B cell (primary cell): ENCODE measurements around the gene SKAP1. TPM values are rescaled to one million over a fixed set of nuclear protein-coding genes. Genes with fewer than 3 reads are reported as not detected.

Experiments
- ATAC-seq: fragments of 200-7000 bp; cut with Tn5 transposase; one replicate; pipeline ENCODE4 v1.10.0; 2021; ENCODE audit warnings: low read depth, mild to moderate bottlenecking, moderate number of reproducible peaks, moderate library complexity
- CTCF ChIA-PET: fragments of 350-600 bp; sonication (Branson Sonifier 250); formaldehyde crosslinking; loops from one replicate; lab custom pipeline; 2021; ENCODE audit warnings: antibody characterized with exemption, inconsistent platforms; lab: Charles Lee
- POLR2A ChIA-PET: fragments of 350-600 bp; sonication (Branson Sonifier 250); formaldehyde crosslinking; loops from one replicate; lab custom pipeline; 2021; ENCODE audit warnings: antibody characterized with exemption; lab: Charles Lee
- DNase-seq: peaks from one replicate; pipeline ENCODE4 v3.0.0; 2013
- H2AFZ ChIP-seq: 2 replicates; pipeline ENCODE4 v1.6.1; 2012; ENCODE audit warnings: mild to moderate bottlenecking, low read depth, low read length; ENCODE audit not compliant: insufficient read depth, poor library complexity, severe bottlenecking
- H3K27ac ChIP-seq, 2 donors: 1 replicate in 1 of 2; 2 replicates in 1 of 2; pipeline ENCODE4 v1.5.1; 2012 to 2013; ENCODE audit warnings: low read length in 2 of 2, mild to moderate bottlenecking in 2 of 2, moderate library complexity in 1 of 2
- H3K27me3 ChIP-seq, 4 experiments: fragments of 200-600 bp in 1 of 4; sonication (generic) in 1 of 4; replicated peaks in 1 of 4; 1 replicate in 2 of 4; 2 replicates in 2 of 4; pipeline versions ENCODE4 v1.6.1 to v1.7.0; 2013 to 2016; ENCODE audit warnings: low read length in 3 of 4, mild to moderate bottlenecking in 2 of 4, mixed read lengths in 1 of 4, moderate library complexity in 1 of 4; ENCODE audit not compliant: insufficient read depth in 4 of 4, control insufficient read depth in 3 of 4; ENCODE audit errors: control extremely low read depth in 1 of 4
- H3K36me3 ChIP-seq, 2 experiments: replicated peaks in 1 of 2; 1 replicate in 1 of 2; 2 replicates in 1 of 2; pipeline versions ENCODE4 v1.6.1 to v1.7.1; 2013; ENCODE audit warnings: low read length in 1 of 2; ENCODE audit not compliant: insufficient read depth in 2 of 2, control insufficient read depth in 1 of 2; ENCODE audit errors: control extremely low read depth in 1 of 2, extremely low read depth in 1 of 2
- H3K4me1 ChIP-seq, 2 donors: fragments of 200-600 bp in 1 of 2; sonication (generic) in 1 of 2; 1 replicate in 1 of 2; 2 replicates in 1 of 2; pipeline versions ENCODE4 v1.5.1 to v1.6.1; 2013 to 2017; ENCODE audit warnings: low read length in 2 of 2; ENCODE audit not compliant: control insufficient read depth in 2 of 2, insufficient read depth in 2 of 2
- H3K4me2 ChIP-seq: replicated peaks from 2 replicates; pipeline ENCODE3; 2012; ENCODE audit warnings: mild to moderate bottlenecking, low read depth, low read length; ENCODE audit not compliant: poor library complexity, severe bottlenecking
- H3K4me3 ChIP-seq, 5 experiments: fragments of 200-600 bp in 1 of 5; sonication (generic) in 1 of 5; 1 replicate in 3 of 5; 2 replicates in 2 of 5; pipeline versions ENCODE4 v1.5.1 to v1.7.0; 2011 to 2016; ENCODE audit warnings: low read length in 4 of 5, mild to moderate bottlenecking in 4 of 5, low read depth in 2 of 5, control low read depth in 1 of 5, moderate library complexity in 1 of 5; ENCODE audit not compliant: insufficient read depth in 1 of 5; ENCODE audit errors: control extremely low read depth in 1 of 5, extremely low read depth in 1 of 5
- H3K79me2 ChIP-seq: fragments of 200-600 bp; sonication (generic); one replicate; pipeline ENCODE4 v1.6.0; 2016; ENCODE audit warnings: low read length; ENCODE audit not compliant: control insufficient read depth, insufficient read depth
- H3K9ac ChIP-seq: fragments of 200-600 bp; sonication (generic); 2 replicates; pipeline ENCODE4 v1.6.1; 2017; ENCODE audit warnings: mild to moderate bottlenecking, low read length, moderate library complexity
- H3K9me3 ChIP-seq, 3 donors: one replicate each; pipeline versions ENCODE4 v1.6.1 to v1.7.1; 2013; ENCODE audit warnings: low read length in 2 of 3; ENCODE audit not compliant: control insufficient read depth in 2 of 3, insufficient read depth in 1 of 3; ENCODE audit errors: control extremely low read depth in 1 of 3
- H4K20me1 ChIP-seq: 2 replicates; pipeline ENCODE4 v1.6.0; 2012; ENCODE audit warnings: mild to moderate bottlenecking, low read length; ENCODE audit not compliant: insufficient read depth, control insufficient read depth, poor library complexity, severe bottlenecking
- H3K27ac Mint-ChIP-seq: one replicate; pipeline ENCODE4 v1.8.0; 2021; ENCODE audit warnings: mixed read lengths
- H3K27me3 Mint-ChIP-seq: one replicate; pipeline ENCODE4 v1.8.0; 2021; ENCODE audit warnings: mixed read lengths
- H3K4me1 Mint-ChIP-seq: one replicate; pipeline ENCODE4 v1.8.0; 2021; ENCODE audit warnings: mixed read lengths
- H3K4me3 Mint-ChIP-seq: one replicate; pipeline ENCODE4 v1.8.0; 2021; ENCODE audit warnings: mixed read lengths
- H3K9me3 Mint-ChIP-seq: one replicate; pipeline ENCODE4 v1.8.0; 2022; ENCODE audit warnings: mixed read lengths; ENCODE audit not compliant: insufficient read depth
- CTCF ChIP-seq: fragments of 200-600 bp; IDR thresholded peaks from one replicate; pipeline ENCODE4 v1.8.0; 2022; ENCODE audit warnings: antibody characterized with exemption, mild to moderate bottlenecking
- EZH2 ChIP-seq: IDR thresholded peaks from 2 replicates; pipeline ENCODE4 v1.6.1; 2012; ENCODE audit warnings: borderline replicate concordance, low read depth, mild to moderate bottlenecking, moderate library complexity, low read length; ENCODE audit not compliant: insufficient read depth, poor library complexity, severe bottlenecking
- WGBS: methylation state at CpG from one replicate; pipeline ENCODE4 v1.1.5; 2013; ENCODE audit warnings: missing lambda C conversion rate; ENCODE audit not compliant: insufficient coverage; 5-methylcytosine and 5-hydroxymethylcytosine counted together
- intact Hi-C: fragments of 100-400 bp; cut with micrococcal nuclease; formaldehyde crosslinking; loops from one replicate; pipeline ENCODE4 v1.10.0; 2022
- polyA plus RNA-seq: library from polyadenylated mRNA; depleted of rRNA; stranded (reverse); fragments of >200 nt; gene quantifications from 2 replicates; pipeline ENCODE4 v1.2.3, GENCODE V29; 2012
- total RNA-seq, 2 donors: library from RNA; stranded (reverse); fragments of 120-200 nt in 1 of 2; gene quantifications; 1 replicate in 1 of 2; 2 replicates in 1 of 2; pipeline versions ENCODE4 v1.2.3 to v1.2.4, GENCODE V29; 2013 to 2022

SKAP1 gene
- total and polyA plus RNA-seq, 2 donors (not counting 1 experiment from before 2014, with no cell fraction given) = 33.1 to 37.3 TPM

DNA sequence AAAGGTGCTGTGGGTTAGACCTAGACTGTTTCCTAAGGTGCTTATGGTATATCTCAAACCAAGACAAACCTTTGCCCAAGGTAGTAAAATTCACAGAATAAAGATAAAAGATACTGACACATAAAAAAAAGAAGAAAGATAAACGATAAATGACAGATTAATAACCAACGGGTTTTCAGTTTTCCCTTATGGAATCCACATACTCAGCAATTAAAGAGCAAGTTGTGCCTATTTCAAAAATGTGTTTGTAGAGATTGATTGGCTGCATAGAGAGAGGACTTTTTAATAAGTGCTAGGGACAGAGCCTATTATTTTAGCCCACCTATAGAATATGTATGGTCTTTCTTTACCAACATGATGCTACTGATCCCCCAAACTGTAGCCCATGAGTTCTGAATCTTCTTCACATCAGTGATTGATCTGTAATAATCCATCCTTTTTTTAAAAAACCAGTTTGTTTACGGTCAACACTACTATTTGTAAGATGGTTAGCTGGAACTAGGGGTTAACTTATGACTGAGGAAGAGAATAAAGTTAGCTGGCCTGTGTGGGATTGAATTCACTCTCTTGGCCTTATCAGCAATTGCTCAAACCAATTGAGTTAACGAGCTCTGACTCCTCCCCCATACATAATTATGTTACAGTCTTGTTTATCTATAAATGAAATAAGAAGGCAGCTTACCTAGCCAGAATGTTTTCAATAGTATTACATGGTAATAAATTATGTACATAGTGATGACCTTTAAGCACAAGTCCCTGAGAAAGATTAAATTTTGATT lies 268.7 kb downstream of the SKAP1 start:
- POLR2A ChIA-PET = no interaction called here
- Mint-ChIP-seq H3K4me1 (peaks cover 4% of the 10 kb centered on the region), H3K9me3 (no peaks in the 10 kb centered on the region), H3K27ac (no peak overlapping the region), H3K4me3 (no peak overlapping the region), H3K27me3 (no peaks in the 10 kb centered on the region)
- H4K20me1 ChIP-seq = no peaks in the 10 kb centered on the region
- no peak overlapping the region for H3K4me3 ChIP-seq
- peaks cover 0 to 18% of the 10 kb centered on the region in 2 experiments for H3K36me3 ChIP-seq
- no peak for ATAC-seq
- H3K27ac ChIP-seq = no peak overlapping the region
- no peaks in the 10 kb centered on the region for H3K27me3 ChIP-seq
- H3K79me2 ChIP-seq = no peaks in the 10 kb centered on the region
- H2AFZ ChIP-seq = no peak overlapping the region
- no peak overlapping the region for H3K9ac ChIP-seq
- TF ChIP-seq EZH2 = no peak
- no peak for TF ChIP-seq CTCF
- no CpG with 5 or more reads among the region's 4 CpGs for WGBS
- CTCF ChIA-PET = no interaction called here
- DNase-seq = no peak
- no peak overlapping the region for H3K4me2 ChIP-seq
- H3K4me1 ChIP-seq = no peaks in the 10 kb centered on the region
- intact Hi-C loops = no loop called here
- H3K9me3 ChIP-seq = no peaks in the 10 kb centered on the region
